ENCODE data around the gene CASZ1. TPM values are rescaled to one million over a fixed set of nuclear protein-coding genes. Genes with fewer than 3 reads are reported as not detected.

The CASZ1 gene
- total RNA-seq, 1 donor from 2014 or later = 3.4 TPM

- Histone ChIP-seq H3K36me3 (no peaks in the 10 kb centered on the region), H3K27ac (no peak overlapping the region), H3F3A (ENCODE audit: low read depth) (peaks cover 48% of the 10 kb centered on the region), H3K9ac (no peak overlapping the region), H3K9me3 (ENCODE audit: low read depth) (no peaks in the 10 kb centered on the region), H3K4me1 (peaks cover 37% of the 10 kb centered on the region), H3K4me3 (no peak overlapping the region), H3K4me2 (no peak overlapping the region), H3K27me3 (peaks cover 8% of the 10 kb centered on the region), H4K20me1 (ENCODE audit: low read depth) (no peaks in the 10 kb centered on the region), H3K79me2 (ENCODE audit: low read depth) (no peaks in the 10 kb centered on the region), H2AFZ (replicated peaks) (no peak overlapping the region)
- Mint-ChIP-seq H3K27me3 (ENCODE audit: insufficient read depth, low read depth) (peaks cover 28% of the 10 kb centered on the region), H3K4me1 (peaks cover 43% of the 10 kb centered on the region), H3K4me3 (no peak overlapping the region), H3K27ac (no peak overlapping the region), H3K9me3 (no peaks in the 10 kb centered on the region), H3K36me3 (no peaks in the 10 kb centered on the region)
- no peak for DNase-seq (ENCODE audit: low spot score)
- TF ChIP-seq EZH2phosphoT487 (IDR thresholded peaks at IDR 0.05) = no peak
- TF ChIP-seq EZH2 (IDR thresholded peaks at IDR 0.05) = no peak
- TF ChIP-seq, protein P1, sequence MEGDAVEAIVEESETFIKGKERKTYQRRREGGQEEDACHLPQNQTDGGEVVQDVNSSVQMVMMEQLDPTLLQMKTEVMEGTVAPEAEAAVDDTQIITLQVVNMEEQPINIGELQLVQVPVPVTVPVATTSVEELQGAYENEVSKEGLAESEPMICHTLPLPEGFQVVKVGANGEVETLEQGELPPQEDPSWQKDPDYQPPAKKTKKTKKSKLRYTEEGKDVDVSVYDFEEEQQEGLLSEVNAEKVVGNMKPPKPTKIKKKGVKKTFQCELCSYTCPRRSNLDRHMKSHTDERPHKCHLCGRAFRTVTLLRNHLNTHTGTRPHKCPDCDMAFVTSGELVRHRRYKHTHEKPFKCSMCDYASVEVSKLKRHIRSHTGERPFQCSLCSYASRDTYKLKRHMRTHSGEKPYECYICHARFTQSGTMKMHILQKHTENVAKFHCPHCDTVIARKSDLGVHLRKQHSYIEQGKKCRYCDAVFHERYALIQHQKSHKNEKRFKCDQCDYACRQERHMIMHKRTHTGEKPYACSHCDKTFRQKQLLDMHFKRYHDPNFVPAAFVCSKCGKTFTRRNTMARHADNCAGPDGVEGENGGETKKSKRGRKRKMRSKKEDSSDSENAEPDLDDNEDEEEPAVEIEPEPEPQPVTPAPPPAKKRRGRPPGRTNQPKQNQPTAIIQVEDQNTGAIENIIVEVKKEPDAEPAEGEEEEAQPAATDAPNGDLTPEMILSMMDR (IDR thresholded peaks at IDR 0.05) = no peak
Measured at GRCh38 chr1:10833630-10834557, 37.4 kb upstream of the CASZ1 start.

DNA sequence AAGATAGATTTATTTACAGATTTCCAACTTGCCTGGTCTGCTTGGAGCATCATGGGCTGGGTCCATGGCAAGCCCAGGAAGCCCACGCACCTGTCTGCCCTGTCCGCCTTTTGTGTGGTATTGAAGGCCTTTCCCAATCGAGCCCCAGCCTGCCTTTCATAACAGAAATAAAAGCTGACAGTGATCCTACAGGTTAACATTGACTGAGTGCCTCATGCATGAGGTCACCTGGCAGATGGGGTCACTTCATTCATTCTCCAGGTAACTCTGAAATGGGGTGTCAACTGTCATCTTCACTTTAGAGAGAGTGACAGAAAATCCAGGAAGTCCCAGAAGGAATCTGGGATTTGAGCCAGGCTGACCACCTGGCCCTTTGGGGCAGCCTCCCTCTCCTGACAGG is 36.3 kb upstream of the CASZ1 start:
- peaks cover 50% of the 10 kb centered on the region for H3K4me1 Mint-ChIP-seq
- no peaks in the 10 kb centered on the region for H3K9me3 ChIP-seq (ENCODE audit: low read depth)
- no peak overlapping the region for H3K9ac ChIP-seq
- H3K4me2 ChIP-seq = no peak overlapping the region
- DNase-seq (ENCODE audit: low spot score) = no peak
- no peaks in the 10 kb centered on the region for H4K20me1 ChIP-seq (ENCODE audit: low read depth)
- H3K27me3 ChIP-seq = peaks cover 8% of the 10 kb centered on the region
- no peak overlapping the region for H3K4me3 Mint-ChIP-seq
- H3K9me3 Mint-ChIP-seq = no peaks in the 10 kb centered on the region
- no peak overlapping the region for H3K27ac ChIP-seq
- H3F3A ChIP-seq (ENCODE audit: low read depth) = peaks cover 45% of the 10 kb centered on the region
- H3K4me3 ChIP-seq = no peak overlapping the region
- H3K27me3 Mint-ChIP-seq (ENCODE audit: insufficient read depth, low read depth) = peaks cover 28% of the 10 kb centered on the region
- peaks cover 44% of the 10 kb centered on the region for H3K4me1 ChIP-seq
- H3K79me2 ChIP-seq (ENCODE audit: low read depth) = no peaks in the 10 kb centered on the region
- H2AFZ ChIP-seq (replicated peaks) = no peak overlapping the region
- peak overlapping the region; percentile 70 for H3K27ac Mint-ChIP-seq
- TF ChIP-seq EZH2phosphoT487 (IDR thresholded peaks at IDR 0.05) (no peak), EZH2 (IDR thresholded peaks at IDR 0.05) (no peak)
- TF ChIP-seq, protein P1 (IDR thresholded peaks at IDR 0.05) = no peak
- no peaks in the 10 kb centered on the region for H3K36me3 Mint-ChIP-seq
- H3K36me3 ChIP-seq = no peaks in the 10 kb centered on the region

GRCh38 chr1:10830961-10831668 is 34.7 kb upstream of the CASZ1 start:
- no peak overlapping the region for H3K4me2 ChIP-seq
- no peak overlapping the region for H3K27ac ChIP-seq
- no peaks in the 10 kb centered on the region for H3K79me2 ChIP-seq (ENCODE audit: low read depth)
- Mint-ChIP-seq H3K4me1 (peaks cover 41% of the 10 kb centered on the region), H3K27me3 (ENCODE audit: insufficient read depth, low read depth) (peaks cover 30% of the 10 kb centered on the region), H3K9me3 (no peaks in the 10 kb centered on the region), H3K27ac (no peak overlapping the region), H3K36me3 (no peaks in the 10 kb centered on the region), H3K4me3 (no peak overlapping the region)
- H4K20me1 ChIP-seq (ENCODE audit: low read depth) = no peaks in the 10 kb centered on the region
- peaks cover 29% of the 10 kb centered on the region for H3F3A ChIP-seq (ENCODE audit: low read depth)
- TF ChIP-seq EZH2 (IDR thresholded peaks at IDR 0.05) (no peak), EZH2phosphoT487 (IDR thresholded peaks at IDR 0.05) (no peak)
- TF ChIP-seq, protein P1 (IDR thresholded peaks at IDR 0.05) = no peak
- no peak overlapping the region for H3K9ac ChIP-seq
- no peak for DNase-seq (ENCODE audit: low spot score)
- peaks cover 33% of the 10 kb centered on the region for H3K4me1 ChIP-seq
- H3K27me3 ChIP-seq = peaks cover 8% of the 10 kb centered on the region
- H2AFZ ChIP-seq (replicated peaks) = no peak overlapping the region
- H3K9me3 ChIP-seq (ENCODE audit: low read depth) = no peaks in the 10 kb centered on the region
- no peaks in the 10 kb centered on the region for H3K36me3 ChIP-seq
- no peak overlapping the region for H3K4me3 ChIP-seq

Data from neural progenitor cell (in vitro differentiated cells).